Mucosa of rectum (tissue), 2 donors: Measurements from ENCODE around the gene GFOD1.
A peak's percentile ranks its signal among the peaks of the same experiment; 100 is the strongest.

Source experiments
- H3K27ac ChIP-seq, 2 donors: one replicate each; pipeline ENCODE4 v1.7.0; 2013; ENCODE audit warnings: inconsistent platforms in 2 of 2, low read depth in 2 of 2, low read length in 2 of 2
- H3K27me3 ChIP-seq, 2 donors: one replicate each; pipeline ENCODE4 v1.7.0; 2013; ENCODE audit warnings: low read length in 2 of 2; ENCODE audit not compliant: control insufficient read depth in 2 of 2, insufficient read depth in 2 of 2
- H3K36me3 ChIP-seq, 2 donors: one replicate each; pipeline ENCODE4 v1.7.0; 2013; ENCODE audit warnings: low read length in 2 of 2; ENCODE audit not compliant: control insufficient read depth in 2 of 2, insufficient read depth in 2 of 2
- H3K4me1 ChIP-seq, 2 donors: one replicate each; pipeline ENCODE4 v1.7.0; 2013; ENCODE audit warnings: low read length in 2 of 2, mild to moderate bottlenecking in 1 of 2; ENCODE audit not compliant: control insufficient read depth in 2 of 2, insufficient read depth in 2 of 2
- H3K4me3 ChIP-seq, 2 donors: one replicate each; pipeline ENCODE4 v1.7.0; 2013; ENCODE audit warnings: low read length in 2 of 2
- H3K9ac ChIP-seq, 2 donors: one replicate each; pipeline ENCODE4 v1.7.0; 2013; ENCODE audit warnings: low read length in 2 of 2, low read depth in 1 of 2, mild to moderate bottlenecking in 1 of 2
- H3K9me3 ChIP-seq, 2 donors: one replicate each; pipeline ENCODE4 v1.7.0; 2013; ENCODE audit warnings: low read length in 2 of 2; ENCODE audit not compliant: control insufficient read depth in 2 of 2
- donor health status: healthy.
- donor health status: Normal muscosa, but diverticular disease.

The GFOD1 gene

DNA sequence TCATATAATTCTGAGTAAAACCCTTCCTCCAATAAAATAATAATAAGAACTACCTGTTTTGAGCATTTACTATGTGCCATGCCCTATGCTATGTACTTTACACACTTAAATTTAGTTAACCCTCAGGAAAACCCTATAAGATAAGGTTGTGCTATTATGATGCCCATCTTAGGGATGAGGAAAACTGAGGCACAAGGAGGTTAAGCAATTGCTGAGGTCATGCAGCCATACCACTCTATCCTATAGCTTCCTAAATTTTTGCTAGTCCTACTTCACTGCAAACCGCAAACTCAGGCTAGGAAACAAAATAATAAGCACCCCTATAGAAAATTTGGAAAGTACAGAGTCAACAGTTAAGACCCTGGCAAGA is 38.9 kb upstream of the GFOD1 start:
- Histone ChIP-seq H3K4me1 (peaks cover 29 to 33% of the 10 kb centered on the region in 2 donors), H3K9ac (no peak overlapping the region), H3K27me3 (no peaks in the 10 kb centered on the region), H3K4me3 (no peak overlapping the region), H3K9me3 (no peaks in the 10 kb centered on the region), H3K27ac (peak overlapping the region; percentile 62 to 77), H3K36me3 (no peaks in the 10 kb centered on the region)

DNA sequence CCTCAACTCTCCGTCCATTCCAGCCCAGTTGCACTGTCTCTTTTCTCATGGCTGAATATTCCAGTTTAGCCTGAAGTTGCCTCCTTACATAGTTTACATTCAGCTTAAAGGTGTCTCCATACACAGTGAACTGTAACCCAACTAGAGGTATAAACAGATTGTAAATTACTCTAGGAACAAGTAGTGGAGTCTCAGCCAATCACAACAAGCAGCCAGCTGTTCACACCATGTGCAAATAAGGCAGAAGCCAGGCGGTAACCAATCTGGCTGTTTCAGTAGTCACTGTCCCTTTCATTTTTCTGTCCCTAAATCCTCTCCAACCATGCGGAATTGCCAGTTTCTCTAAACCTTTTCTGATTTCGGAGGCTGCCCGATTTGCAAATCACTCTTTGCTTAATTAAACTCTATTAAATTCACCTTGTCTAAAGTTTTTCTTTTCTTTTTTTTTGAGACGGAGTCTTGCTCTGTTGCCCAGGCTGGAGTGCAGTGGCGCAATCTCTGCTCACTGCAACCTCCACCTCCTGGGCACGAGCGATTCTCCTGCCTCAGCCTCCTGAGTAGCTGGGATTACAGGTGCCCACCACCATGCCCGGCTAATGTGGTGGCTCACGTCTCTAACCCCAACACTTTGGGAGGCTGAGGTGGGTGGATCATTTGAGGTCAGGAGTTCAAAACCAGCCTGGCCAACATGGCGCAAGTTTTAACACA is 37.6 kb upstream of the GFOD1 start:
- Histone ChIP-seq H3K4me3 (peak overlapping the region in 1 of 2 donors; percentile 28), H3K27me3 (no peaks in the 10 kb centered on the region), H3K9me3 (no peaks in the 10 kb centered on the region), H3K4me1 (peaks cover 29 to 33% of the 10 kb centered on the region in 2 donors), H3K27ac (peak overlapping the region; percentile 54 to 62), H3K9ac (no peak overlapping the region), H3K36me3 (no peaks in the 10 kb centered on the region)

DNA sequence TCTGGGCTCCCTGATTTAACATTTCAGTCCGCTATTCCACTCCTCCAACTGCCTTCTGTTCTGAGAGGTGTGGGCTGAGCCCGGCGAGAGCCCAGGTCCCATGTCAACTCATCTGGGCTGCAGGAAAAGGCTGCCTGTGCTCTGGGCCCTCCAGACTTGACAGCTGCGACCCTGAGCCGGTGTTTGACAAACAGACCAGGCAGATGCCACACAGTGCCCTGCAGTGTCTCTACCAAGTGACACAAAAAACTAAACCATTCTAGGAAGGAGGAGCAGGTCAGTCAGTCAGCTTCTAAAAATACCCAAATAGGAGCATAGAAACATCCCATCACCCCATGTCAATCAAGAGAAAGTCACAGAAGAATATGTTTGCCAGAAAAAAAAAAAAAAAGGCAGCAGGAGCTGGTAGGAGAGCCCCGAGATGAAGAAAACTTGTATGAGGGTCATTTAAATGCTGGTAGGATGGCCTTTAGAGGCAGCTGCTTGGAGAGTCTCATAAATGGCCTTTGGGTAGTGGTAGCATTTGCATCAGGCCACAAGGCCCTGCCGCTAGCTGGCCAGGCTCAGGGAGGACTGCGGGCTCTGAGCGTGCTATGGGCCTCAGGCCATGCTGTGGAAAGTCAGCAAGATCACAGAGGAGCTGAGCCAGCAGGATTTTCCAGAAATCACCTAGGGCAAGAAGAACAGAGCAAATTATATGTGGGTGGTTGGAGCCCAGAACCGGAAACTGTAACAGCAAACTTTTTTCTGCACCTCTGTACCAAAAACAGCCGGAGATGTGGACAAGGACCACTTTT is 36.6 kb upstream of the GFOD1 start:
- H3K27ac ChIP-seq = peak overlapping the region; percentile 54 to 62
- H3K27me3 ChIP-seq = no peaks in the 10 kb centered on the region
- no peak overlapping the region for H3K4me3 ChIP-seq
- no peaks in the 10 kb centered on the region for H3K36me3 ChIP-seq
- H3K4me1 ChIP-seq = peaks cover 26 to 33% of the 10 kb centered on the region in 2 donors
- no peaks in the 10 kb centered on the region for H3K9me3 ChIP-seq
- H3K9ac ChIP-seq = no peak overlapping the region

DNA sequence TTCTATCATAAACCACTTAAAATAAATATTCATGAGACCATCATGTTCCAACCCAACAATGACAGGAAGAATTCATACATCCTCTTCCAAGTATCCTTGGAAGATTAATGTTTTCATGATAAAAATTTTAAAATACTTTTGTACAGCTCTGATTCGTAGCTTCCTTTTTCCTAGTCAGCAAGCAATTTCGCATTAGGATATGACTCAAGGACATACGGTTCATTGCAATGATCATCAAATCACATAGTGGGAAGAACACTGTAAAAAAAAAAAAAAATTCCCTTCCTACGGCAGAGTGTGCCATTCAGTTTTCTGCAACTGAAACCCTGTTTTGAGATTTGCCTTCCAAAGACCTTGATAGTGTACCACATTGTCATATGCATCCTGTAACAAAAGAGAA is 35.3 kb upstream of the GFOD1 start:
- peaks cover 22 to 33% of the 10 kb centered on the region in 2 donors for H3K4me1 ChIP-seq
- H3K27me3 ChIP-seq = no peaks in the 10 kb centered on the region
- H3K36me3 ChIP-seq = no peaks in the 10 kb centered on the region
- no peak overlapping the region for H3K27ac ChIP-seq
- no peaks in the 10 kb centered on the region for H3K9me3 ChIP-seq
- H3K4me3 ChIP-seq = no peak overlapping the region
- no peak overlapping the region for H3K9ac ChIP-seq

DNA sequence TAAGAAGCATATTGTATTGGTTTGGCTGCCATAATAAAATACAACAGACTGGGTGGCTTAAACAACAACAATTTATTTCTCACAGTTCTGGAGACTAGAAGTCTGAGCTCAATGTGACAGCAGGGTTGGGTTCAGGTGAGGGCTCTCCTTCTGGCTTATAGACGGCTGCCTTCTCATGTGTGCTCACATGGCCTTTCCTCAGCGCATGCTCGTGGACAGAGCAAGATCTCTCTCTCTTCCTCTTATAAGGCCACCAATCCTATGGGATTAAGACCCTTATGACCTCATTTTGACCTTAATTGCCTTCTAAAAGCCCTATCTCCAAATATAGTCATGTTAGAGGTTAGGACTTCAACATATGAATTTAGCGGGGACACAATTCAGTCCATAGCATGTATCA is 32.4 kb upstream of the GFOD1 start:
- H3K4me1 ChIP-seq = peaks cover 8 to 11% of the 10 kb centered on the region in 2 donors
- no peaks in the 10 kb centered on the region for H3K9me3 ChIP-seq
- no peaks in the 10 kb centered on the region for H3K27me3 ChIP-seq
- no peak overlapping the region for H3K9ac ChIP-seq
- H3K36me3 ChIP-seq = no peaks in the 10 kb centered on the region
- H3K4me3 ChIP-seq = no peak overlapping the region
- no peak overlapping the region for H3K27ac ChIP-seq

DNA sequence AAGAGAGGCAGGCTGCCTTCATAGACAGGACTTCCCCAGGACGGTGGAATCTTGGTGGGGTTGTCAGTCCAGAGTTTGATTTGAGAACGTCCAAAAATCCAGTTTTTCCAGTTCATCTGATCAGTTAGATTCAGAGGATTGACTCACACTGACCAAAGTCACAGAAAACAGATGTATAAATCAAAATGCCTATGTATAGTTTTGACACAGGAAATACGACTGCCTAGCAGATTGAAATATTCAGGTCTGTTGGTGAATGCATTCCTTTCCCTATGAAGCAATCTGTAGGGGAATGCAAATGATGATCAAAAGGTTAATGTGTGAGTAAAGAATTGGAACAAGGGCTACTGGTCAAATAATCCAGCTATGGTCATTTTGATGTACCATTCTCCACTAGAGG is 29.7 kb upstream of the GFOD1 start:
- H3K4me1 ChIP-seq = peaks cover 8 to 9% of the 10 kb centered on the region in 2 donors
- H3K27me3 ChIP-seq = no peaks in the 10 kb centered on the region
- H3K4me3 ChIP-seq = no peak overlapping the region
- no peak overlapping the region for H3K9ac ChIP-seq
- H3K9me3 ChIP-seq = no peaks in the 10 kb centered on the region
- no peak overlapping the region for H3K27ac ChIP-seq
- no peaks in the 10 kb centered on the region for H3K36me3 ChIP-seq

DNA sequence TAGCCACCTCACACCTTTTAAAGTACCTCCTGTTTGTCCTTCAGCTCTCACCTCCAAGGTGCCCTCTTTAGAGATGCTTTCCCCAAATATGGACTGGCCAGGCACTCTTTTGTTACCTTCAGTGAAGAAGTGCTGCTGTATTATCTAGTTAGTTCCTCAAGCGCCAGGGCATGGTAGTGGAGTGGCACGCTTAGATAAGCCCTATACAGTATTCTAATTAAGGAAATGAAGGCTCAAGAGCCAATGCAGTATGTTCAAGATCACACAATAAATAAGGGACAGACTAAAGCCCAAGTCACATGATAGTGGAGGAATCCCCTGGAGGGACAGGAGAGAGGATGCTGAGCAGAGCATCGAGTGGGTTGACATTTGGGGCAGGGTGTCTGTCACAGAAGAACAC is 28.5 kb upstream of the GFOD1 start:
- peaks cover 14 to 15% of the 10 kb centered on the region in 2 donors for H3K4me1 ChIP-seq
- no peaks in the 10 kb centered on the region for H3K9me3 ChIP-seq
- H3K4me3 ChIP-seq = no peak overlapping the region
- no peak overlapping the region for H3K9ac ChIP-seq
- H3K27ac ChIP-seq = no peak overlapping the region
- no peaks in the 10 kb centered on the region for H3K27me3 ChIP-seq
- H3K36me3 ChIP-seq = no peaks in the 10 kb centered on the region

DNA sequence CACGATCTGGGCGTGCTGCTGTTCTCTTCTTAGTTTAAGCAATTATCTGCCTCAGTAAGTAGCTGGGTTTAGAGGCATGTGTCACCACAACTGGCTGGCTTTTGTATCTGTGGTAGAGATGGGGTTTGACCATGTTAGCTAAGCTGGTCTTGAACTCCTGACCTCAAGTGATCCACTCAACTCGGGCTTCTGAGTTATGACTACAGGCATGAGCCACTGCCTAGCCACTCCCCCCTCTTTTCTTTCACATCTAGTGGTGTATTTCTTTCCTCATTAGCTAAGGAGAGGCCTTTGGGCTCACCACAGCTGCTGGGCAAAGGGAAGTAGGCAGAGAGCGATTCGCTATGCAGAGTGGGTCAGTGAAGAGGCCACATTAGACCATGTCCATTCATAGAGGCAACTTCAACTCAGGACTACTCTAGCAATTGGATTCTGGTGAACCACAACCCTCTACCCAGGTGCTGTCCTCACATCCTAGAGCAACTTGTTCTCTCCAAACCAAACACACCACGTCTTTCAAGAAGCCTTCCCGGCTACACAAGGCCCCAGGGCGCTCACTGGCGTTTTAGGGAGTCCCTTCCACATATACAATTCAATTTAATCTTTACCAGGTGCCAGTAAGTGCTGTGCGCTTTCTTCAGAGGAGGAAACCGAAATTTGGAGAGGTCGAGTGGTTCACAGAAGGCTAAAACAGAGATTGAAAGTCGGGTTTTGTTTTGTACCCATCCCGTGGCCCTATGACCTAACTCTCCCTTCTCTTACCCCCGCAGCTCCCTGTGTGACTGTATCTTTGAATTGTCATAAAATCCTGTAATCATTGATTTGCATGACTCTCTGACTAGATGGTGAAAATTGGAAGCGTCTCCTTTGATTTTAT is 26.5 kb upstream of the GFOD1 start:
- no peaks in the 10 kb centered on the region for H3K36me3 ChIP-seq
- H3K9ac ChIP-seq = no peak overlapping the region
- H3K9me3 ChIP-seq = no peaks in the 10 kb centered on the region
- H3K27ac ChIP-seq = peak overlapping the region in 1 of 2 donors; percentile 19
- H3K27me3 ChIP-seq = no peaks in the 10 kb centered on the region
- H3K4me3 ChIP-seq = peak overlapping the region in 1 of 2 donors; percentile 48
- peaks cover 14 to 15% of the 10 kb centered on the region in 2 donors for H3K4me1 ChIP-seq

DNA sequence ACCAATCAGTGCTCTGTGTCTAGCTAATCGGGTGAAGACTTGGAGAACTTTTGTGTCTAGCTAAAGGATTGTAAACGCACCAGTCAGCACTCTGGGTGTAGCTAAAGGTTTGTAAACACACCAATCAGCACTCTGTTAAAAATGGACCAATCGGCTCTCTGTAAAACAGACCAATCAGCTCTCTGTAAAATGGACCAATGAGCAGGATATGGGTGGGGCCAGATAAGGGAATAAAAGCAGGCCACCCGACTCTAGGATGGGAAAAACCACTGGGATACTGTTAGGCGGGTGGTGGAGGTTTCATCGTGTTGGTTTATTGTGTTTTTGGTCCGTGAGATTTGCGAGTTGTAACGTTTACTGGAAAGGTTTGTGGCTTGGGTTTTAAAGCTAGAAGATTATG is 25.5 kb upstream of the GFOD1 start:
- H3K4me3 ChIP-seq = no peak overlapping the region
- no peaks in the 10 kb centered on the region for H3K36me3 ChIP-seq
- peaks cover 14 to 15% of the 10 kb centered on the region in 2 donors for H3K4me1 ChIP-seq
- H3K27me3 ChIP-seq = no peaks in the 10 kb centered on the region
- no peak overlapping the region for H3K27ac ChIP-seq
- no peak overlapping the region for H3K9ac ChIP-seq
- no peaks in the 10 kb centered on the region for H3K9me3 ChIP-seq
